GM19193 (cell line): ENCODE results near the gene FUBP3.

Source experiments
- POLR2A ChIP-seq: IDR thresholded peaks from 4 replicates; pipeline ENCODE4 v1.6.1; 2011; ENCODE audit not compliant: insufficient read depth, insufficient read length; ENCODE audit errors: extremely low read depth

Gene FUBP3

DNA sequence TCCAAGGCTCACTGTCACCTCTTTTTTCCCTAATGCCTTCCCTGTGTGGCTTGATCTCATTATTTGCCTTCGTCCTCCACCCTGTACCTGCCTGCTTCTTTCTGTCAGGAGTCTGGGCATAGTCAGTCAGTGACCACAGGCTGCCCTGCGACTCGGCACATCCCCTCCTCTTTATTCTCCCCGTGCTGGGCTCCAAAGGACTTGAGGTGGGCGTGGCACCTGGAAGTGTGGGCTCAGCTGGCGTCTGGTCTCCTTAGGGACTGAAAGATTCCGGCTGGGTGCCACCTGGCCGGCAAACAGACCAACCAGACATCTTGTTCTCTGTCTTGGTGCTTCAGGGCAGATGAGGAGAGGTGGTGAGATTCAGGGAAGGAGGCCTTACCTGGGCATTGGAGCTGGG is 55.4 kb downstream of the FUBP3 start:
- TF ChIP-seq POLR2A = no peak

DNA sequence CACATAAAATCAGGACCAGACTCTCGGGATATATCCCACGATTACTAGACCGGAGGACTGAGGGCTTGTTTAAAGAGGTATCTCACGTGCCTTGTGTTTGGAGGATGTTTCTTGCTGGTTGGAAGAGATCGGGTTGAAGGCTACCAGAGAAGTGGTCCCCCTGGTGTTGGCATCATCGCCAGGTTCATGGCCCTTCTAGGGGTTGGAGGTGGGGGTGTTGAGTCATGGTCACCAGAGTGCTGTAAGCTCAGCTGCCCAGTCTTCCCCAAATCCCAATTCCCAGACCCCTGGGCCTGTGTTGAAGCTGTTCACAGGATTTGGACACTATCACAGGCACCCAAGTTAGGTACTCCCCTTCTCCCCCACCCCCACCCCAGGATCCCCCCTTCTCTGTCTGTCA is 55.9 kb downstream of the FUBP3 start:
- TF ChIP-seq POLR2A = no peak

DNA sequence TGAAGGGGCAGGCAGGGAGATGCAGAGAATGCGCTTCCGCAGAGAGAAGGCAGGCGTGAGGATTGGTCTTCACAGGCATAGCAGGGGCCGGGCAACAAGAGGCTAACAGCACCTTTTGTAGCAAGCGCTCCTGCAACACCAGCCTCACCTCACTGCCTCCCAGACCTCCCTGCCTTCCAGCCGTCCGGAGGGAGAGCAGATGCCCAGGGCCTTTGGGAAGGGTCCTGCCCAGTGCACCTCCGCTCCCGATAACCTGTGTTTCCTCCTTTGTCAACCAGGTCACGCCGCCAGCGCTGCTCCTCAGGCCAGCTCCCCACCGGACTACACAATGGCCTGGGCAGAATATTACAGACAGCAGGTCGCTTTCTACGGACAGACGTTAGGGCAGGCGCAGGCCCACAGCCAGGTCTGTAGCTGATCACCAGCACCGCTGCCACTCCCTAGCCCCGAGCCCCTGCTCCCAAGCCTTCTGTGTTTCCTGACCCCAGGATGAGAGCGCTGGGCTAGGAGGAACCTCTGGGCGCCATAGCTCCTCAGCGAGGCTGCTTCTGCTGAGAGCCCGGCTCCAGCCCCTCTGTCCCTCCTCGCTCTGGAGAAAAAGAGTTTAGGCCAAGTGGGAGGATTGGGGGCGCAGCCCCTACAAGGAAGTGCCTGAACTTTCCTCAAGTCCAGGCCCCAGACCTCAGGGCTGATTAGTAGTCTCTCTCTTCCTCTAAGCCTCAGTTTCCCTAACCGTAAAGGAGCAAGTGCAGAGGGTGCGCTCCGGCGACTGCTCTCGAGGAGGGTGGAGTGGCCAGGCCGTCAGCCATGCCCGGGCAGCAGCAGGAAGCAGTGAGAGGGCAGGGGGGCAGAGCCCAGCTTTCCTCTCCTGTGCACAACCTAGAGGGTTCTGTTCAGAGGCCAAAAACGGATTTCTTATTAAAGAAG is 56.6 kb downstream of the FUBP3 start:
- no peak for TF ChIP-seq POLR2A

DNA sequence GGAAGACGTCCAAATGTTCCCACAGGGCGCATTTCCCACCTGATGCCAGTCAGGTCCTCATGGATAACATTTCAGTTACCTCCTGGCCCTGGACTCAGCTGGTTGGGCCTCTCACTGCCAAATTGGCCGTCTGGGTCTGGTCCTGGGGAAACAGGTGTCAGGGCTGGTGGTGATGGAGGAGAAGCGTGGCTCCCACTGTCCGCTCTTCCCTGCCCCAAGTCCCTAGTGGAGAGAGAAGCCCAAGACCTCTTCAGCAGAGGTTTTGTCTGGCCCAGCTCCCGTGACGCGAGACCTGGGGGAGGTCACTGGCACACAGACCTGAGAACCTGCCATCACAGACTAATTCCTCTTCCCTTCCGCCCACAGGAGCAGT is 57.3 kb downstream of the FUBP3 start:
- no peak for TF ChIP-seq POLR2A

DNA sequence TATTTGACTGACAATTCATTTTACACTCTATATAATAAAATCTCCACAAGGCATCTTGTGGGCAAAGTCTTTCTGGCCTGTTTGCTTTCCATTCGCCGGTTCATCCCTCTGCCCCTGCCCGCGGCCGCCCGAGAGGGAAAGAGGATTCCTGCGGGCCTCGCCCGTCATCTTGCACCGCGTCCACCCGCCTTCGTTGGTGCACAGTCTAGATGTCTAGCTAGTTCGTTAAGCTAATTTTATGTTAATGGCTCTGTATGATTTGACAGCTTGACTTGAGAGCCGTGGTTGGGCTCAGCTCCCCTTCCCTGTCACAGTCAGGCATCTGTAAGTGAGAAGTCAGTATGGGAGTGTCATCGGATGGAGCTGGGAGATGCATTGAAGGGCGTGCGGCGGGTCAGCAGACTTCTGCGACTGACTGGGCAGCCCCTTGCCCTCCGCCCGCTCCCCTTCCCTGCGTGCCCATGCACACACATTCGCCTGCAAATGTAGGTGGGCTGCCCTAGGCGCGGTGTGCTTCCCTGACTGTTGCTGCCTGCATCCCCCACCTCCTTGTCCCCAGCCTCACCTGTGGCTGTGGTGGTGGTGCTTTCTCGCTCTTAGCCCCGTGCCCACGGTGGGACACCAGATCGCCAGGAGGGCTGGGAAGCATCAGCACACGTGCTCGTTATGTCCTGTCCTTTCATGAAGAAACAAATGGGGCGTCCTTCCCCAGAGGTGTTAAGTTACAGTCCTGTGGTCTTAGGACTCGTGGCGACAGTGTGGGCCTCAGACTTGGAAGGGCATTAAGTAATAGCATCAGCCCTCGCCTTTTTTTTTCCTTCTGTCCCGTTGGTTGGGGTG is 59.1 kb downstream of the FUBP3 start:
- TF ChIP-seq POLR2A = no peak

DNA sequence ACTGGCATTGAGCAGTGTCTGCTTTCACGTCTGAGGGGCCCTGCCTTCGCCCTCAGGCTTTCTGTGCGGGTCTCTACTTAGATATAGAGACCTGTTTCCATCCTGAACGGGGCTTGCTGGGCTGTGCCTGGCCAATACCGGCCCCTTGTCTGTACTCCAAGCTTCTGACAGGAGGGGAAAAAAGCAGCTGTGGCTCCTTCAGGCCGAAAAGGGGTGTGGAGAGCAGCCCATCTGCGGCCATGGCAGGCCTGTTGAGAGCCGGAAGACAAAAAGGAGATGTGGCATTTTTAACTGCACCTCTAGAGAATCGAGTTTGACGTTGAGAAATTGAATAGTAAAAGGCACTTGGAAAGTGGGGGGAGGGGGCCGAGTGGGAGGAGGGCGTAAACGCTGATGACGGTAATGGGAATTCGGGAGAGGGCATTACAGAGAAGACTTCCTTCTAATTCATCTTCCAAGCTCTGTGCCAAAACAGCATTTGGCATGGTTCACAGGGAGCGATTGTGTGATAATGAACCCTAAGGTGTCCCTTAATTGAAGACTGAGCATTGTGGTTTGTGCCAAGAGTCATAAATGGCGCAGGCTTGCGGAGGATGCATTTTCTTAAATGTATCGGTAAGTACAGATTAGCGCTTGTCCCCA is 59.9 kb downstream of the FUBP3 start:
- TF ChIP-seq POLR2A = no peak

DNA sequence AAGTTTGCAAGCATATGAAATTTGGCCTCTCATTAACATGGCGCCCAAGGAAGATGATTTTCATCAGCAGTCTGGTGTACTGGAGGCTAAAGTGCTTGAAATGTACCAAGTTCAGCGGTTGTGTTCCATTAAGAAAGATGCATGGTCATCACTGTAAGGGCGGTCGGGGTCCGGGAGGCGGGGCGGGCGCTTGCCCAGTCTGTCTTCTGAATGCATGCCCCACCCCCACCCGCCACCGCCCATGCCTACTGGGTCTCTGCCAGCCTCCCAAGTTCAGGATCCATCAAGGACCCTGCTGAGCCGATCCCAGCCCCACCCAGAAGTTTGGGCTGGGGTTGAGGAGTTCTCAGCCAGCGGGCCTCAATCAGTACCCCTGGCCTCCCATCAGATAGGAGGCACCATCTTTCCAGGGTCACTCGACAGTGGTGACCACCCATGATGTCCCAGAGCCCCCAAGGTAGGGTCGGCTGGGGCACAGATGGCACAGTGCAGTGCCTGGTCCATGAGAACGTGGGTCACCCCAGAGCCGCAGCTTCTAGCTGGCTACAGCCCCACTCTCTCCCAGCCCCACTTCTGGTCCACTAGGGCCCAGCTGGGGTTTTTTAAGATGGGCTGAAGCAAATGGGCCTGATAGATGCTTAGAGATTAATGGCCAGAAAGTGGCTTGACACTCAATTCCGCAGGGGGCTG is 60.6 kb downstream of the FUBP3 start:
- no peak for TF ChIP-seq POLR2A

DNA sequence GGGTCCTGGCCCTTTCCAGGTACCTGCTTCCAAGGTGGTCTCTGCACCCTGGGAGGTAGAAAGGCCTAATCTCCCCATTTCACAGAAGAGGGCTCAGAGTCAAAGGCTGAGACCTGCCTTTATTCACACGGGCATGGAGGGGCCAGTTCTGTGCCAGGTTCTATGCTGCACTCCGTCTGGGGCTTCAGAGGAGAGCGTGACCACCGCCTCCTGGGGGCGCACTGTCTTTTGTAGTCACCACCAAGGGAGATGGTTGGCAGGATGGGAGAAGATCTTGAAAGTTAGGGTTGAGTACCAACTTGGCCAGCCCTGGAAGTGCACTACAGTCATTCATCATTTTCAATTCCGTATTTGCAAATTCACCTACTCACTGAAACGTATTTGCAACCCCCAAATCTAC is 61.3 kb downstream of the FUBP3 start:
- no peak for TF ChIP-seq POLR2A

DNA sequence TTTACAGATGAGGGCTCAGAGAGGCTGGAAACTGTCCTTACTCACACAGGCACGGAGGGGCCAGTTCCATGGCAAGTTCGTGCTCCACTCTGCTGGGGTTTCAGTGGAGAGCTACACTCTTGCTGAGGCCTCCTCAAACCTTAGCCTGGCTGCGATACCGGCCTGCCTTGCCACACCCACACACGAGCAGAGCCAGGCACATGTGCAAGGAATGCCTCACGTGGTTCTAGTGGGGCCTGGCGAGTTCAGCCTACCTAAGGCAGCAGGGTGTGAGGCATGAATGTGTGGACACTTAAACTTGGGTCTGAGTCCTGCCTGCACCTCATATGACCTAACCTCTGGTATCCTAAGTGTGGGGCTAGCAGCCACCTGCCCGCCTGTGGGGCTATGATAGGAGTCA is 63.5 kb downstream of the FUBP3 start:
- TF ChIP-seq POLR2A = no peak

DNA sequence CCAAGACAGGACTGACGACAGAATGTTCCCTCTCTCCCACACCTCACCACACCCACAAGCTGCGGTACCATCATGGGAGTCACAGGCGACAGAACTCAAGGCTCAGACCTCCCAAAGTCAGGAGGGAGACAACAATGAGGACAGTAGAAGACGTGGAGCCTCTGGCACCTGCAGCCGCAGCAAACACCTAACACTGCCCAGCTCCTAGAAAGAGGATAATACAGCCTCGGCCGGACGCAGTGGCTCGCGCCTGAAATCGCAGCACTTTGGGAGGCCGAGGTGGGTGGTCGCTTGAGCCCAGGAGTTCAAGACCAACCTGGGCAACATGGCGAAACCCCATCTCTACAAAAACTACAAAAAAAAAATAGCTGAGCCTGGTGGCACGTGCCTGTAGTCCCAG is 71.8 kb downstream of the FUBP3 start:
- no peak for TF ChIP-seq POLR2A

DNA sequence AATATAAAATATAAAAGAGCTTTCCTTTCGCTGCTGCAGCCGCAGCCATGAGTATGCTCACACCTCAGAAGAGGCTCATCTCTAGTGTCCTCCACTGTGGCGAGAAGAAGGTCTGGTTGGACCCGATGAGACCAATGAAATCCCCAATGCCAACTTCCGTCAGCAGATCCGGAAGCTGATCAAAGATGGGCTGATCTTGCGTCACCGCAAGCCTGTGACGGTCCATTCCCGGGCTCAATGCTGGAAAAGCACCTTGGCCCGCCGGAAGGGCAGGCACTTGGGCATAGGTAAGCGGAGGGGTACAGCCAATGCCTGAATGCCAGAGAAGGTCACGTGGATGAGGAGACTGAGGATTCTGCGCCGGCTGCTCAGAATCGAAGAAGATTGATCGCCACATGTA is 72.4 kb downstream of the FUBP3 start:
- TF ChIP-seq POLR2A = no peak

DNA sequence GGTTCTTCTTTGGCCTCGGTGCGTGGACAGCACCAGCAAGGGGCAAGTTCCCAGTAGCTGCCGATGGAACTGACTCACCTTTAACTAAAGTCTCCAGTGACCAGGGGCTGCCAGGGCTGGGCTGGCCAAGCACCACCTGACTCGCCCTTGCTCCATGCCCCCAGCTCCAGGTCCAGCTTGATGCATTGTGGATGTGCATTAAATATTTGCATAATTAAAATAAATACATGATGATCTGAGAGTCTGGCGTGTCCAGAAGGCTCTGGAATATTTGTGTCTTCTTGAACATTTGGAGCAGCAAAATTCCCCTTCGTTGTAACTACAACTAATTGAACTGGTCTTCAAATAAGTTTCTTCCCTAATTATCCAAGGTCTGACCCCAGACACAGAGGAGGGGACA is 75.5 kb downstream of the FUBP3 start:
- no peak for TF ChIP-seq POLR2A

DNA sequence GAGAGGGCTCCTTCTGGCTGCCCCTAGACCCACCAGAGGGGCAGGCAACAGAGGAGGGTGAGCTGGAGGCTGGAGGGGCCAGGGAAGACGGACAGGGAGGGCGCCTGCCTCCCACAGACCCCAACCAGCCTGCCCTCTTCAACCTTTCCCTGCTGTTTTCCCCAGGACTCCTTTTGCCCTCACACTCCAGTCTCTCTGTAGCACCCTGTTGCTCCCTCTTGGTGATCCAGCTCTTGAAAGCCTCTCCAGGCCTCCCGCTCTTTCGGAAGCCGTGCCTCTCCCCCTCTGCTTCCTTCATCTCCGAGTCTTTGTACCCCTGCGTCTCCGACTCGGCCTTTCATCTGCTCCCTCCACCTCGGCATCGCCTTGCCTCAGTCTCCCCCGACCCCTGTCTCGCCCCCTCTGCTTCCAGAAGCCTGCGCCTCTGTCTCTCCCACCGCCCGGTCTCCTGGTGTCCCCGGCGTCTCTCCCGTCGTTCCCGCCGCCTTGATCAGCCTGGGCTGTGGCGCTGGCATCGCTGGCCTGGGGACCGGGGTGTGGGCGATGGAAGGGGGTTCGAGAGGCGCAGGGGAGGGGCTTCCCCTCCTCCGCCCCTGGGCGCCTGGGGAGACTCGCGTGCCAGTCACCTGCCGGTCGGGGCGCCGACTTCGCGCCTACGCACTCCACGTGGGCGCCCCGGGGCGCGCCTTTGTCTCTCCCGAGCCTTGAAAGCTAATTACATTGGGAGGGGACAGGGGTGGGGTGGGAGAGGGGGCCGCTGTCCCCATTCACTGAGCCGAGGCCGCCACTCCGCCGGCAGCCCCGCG is 79.7 kb downstream of the FUBP3 start:
- no peak for TF ChIP-seq POLR2A

DNA sequence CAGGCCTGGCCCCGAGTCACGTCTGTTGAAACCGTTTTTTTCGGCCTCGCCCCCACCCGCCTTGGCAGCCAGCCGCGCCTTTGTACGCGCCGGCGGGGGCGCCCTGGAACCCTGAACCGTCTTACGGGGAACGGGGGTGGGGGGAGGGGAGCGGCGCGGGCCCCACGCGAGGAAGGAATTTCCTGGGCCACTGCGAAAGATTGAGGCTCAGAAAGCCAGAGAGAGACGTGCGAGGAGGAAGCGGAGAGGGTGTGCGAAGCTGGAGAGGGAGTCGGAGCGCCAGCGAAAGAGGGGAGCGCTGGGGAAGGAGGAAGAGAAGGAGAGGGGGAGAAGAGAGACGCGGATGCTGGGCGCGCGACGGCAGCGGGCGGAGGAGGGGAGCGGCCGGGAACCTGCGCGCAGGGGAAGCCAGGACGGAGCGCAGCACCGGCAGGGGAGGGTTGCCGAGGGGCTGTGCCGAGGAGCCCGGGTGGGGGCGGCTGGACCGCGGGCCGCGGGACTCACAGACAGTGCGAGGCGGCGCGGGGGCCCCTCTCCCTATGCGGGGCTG is 80.4 kb downstream of the FUBP3 start:
- TF ChIP-seq POLR2A = no peak
